NB4 (cell line): ENCODE results near the gene PTK6.
"Not testable (repeated sequence)": the region's sequence is repeated elsewhere in the genome, so short reads cannot be mapped to it uniquely, and the experiment has no call there.

Source experiments
- MYC ChIP-seq: IDR thresholded peaks from 2 replicates; pipeline ENCODE4 v1.6.1; 2011; ENCODE audit warnings: low read depth, low read length
- POLR2A ChIP-seq: IDR thresholded peaks from 2 replicates; pipeline ENCODE4 v1.6.1; 2011; ENCODE audit warnings: mild to moderate bottlenecking; ENCODE audit not compliant: insufficient read length; ENCODE audit errors: extremely low read depth
- TF ChIP-seq, protein P1 (sequence below): IDR thresholded peaks from one replicate; pipeline ENCODE4 v1.5.1; 2012; ENCODE audit warnings: low read depth, low read length
- TF ChIP-seq, protein P2 (sequence below): IDR thresholded peaks from 2 replicates; pipeline ENCODE4 v1.6.1; 2011; ENCODE audit warnings: low read depth, low read length

DNA sequence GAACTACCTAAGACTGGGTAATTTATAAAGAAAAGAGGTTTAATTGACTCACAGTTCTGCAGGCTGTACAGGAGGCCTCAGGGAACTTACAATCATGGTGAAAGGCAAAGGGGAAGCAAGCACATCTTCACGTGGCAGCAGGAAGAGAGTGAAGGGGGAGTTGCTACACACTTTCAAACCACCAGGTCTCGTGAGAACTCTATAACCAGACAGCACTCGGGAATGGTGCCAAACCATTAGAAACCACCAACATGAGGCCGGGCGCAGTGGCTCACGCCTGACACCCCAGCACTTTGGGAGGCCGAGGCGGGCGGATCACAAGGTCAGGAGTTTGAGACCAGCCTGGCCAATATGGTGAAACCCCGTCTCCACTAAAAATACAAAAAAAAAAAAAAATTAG lies 22.7 kb downstream of the PTK6 start:
- TF ChIP-seq, protein P1, sequence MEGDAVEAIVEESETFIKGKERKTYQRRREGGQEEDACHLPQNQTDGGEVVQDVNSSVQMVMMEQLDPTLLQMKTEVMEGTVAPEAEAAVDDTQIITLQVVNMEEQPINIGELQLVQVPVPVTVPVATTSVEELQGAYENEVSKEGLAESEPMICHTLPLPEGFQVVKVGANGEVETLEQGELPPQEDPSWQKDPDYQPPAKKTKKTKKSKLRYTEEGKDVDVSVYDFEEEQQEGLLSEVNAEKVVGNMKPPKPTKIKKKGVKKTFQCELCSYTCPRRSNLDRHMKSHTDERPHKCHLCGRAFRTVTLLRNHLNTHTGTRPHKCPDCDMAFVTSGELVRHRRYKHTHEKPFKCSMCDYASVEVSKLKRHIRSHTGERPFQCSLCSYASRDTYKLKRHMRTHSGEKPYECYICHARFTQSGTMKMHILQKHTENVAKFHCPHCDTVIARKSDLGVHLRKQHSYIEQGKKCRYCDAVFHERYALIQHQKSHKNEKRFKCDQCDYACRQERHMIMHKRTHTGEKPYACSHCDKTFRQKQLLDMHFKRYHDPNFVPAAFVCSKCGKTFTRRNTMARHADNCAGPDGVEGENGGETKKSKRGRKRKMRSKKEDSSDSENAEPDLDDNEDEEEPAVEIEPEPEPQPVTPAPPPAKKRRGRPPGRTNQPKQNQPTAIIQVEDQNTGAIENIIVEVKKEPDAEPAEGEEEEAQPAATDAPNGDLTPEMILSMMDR: not testable (repeated sequence)
- TF ChIP-seq, protein P2, sequence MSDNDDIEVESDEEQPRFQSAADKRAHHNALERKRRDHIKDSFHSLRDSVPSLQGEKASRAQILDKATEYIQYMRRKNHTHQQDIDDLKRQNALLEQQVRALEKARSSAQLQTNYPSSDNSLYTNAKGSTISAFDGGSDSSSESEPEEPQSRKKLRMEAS: not testable (repeated sequence)
- not testable (repeated sequence) for TF ChIP-seq POLR2A, MYC
